Testis (tissue), 3 donors: ENCODE data around the gene MPPED1. TPM values are rescaled to one million over a fixed set of nuclear protein-coding genes. Genes with fewer than 3 reads are reported as not detected.

Experiments used
- DNase-seq: peaks from one replicate; pipeline ENCODE4 v3.0.0-alpha.2; 2019
- H3K27ac ChIP-seq, 2 donors: fragments of 200-600 bp; sonication (generic); one replicate each; pipeline ENCODE4 v1.5.1; 2019
- H3K27me3 ChIP-seq: fragments of 200-600 bp; sonication (generic); one replicate; pipeline ENCODE4 v1.5.1; 2019
- H3K36me3 ChIP-seq: fragments of 200-600 bp; sonication (generic); one replicate; pipeline ENCODE4 v1.5.1; 2017; ENCODE audit warnings: low read depth; ENCODE audit errors: missing control alignments
- H3K4me1 ChIP-seq: fragments of 200-600 bp; sonication (generic); one replicate; pipeline ENCODE4 v1.5.1; 2019
- H3K4me3 ChIP-seq, 2 donors: fragments of 200-600 bp; sonication (generic); one replicate each; pipeline ENCODE4 v1.5.1; 2017 to 2019
- H3K9me3 ChIP-seq: fragments of 200-600 bp; sonication (generic); one replicate; pipeline ENCODE4 v1.5.1; 2017
- CTCF ChIP-seq, 3 experiments: fragments of 450-650 bp in 2 of 3; fragments of 200-600 bp in 1 of 3; sonication (generic) in 1 of 3; IDR thresholded peaks; one replicate each; pipeline ENCODE4 v1.5.1; 2016 to 2019; ENCODE audit warnings: antibody characterized with exemption in 3 of 3, mild to moderate bottlenecking in 2 of 3, moderate library complexity in 1 of 3
- POLR2A ChIP-seq: fragments of 450-650 bp; IDR thresholded peaks from one replicate; pipeline ENCODE4 v1.6.1; 2017; ENCODE audit warnings: antibody characterized with exemption, mild to moderate bottlenecking, moderate library complexity
- WGBS, 2 donors: methylation state at CpG; one replicate each; pipeline ENCODE4 v1.1.5; 2018; 5-methylcytosine and 5-hydroxymethylcytosine counted together
- intact Hi-C: fragments of 100-400 bp; cut with DNase I; formaldehyde crosslinking; loops from one replicate; pipeline ENCODE4 v1.15.1; 2023; ENCODE audit warnings: low total_unique reads
- polyA plus RNA-seq: library from polyadenylated mRNA; stranded (reverse); fragments of 350-450 nt; fragmentation: Illumina TruSeq; extraction: RNeasy Lipid Tissue Mini Kit (QIAGEN cat#74804); gene quantifications from one replicate; pipeline ENCODE4 v1.2.3, GENCODE V29; 2014; ENCODE audit warnings: low read depth, low replicate concordance; ENCODE audit not compliant: insufficient read depth
- total RNA-seq, 2 donors: library from RNA; depleted of rRNA; stranded (reverse); fragments of >200 nt; gene quantifications; one replicate each; pipeline ENCODE4 v1.2.3, GENCODE V29; 2016

Gene MPPED1
- total and polyA plus RNA-seq, 3 donors from 2014 or later = 1.3 to 5.9 (median 4.1) TPM

GRCh38 chr22:43434928-43435311, 23.1 kb downstream of the MPPED1 start:
- WGBS, 2 donors = 60 to 83% methylated on average over 25 to 26 of the region's 26 CpGs
- intact Hi-C loops = no loop called here
- Histone ChIP-seq H3K4me1 (no peaks in the 10 kb centered on the region), H3K9me3 (no peaks in the 10 kb centered on the region), H3K36me3 (no peaks in the 10 kb centered on the region), H3K4me3 (no peak overlapping the region), H3K27me3 (no peaks in the 10 kb centered on the region), H3K27ac (no peak overlapping the region)
- no peak for TF ChIP-seq POLR2A
- DNase-seq = no peak

- no peaks in the 10 kb centered on the region for H3K27me3 ChIP-seq
- TF ChIP-seq POLR2A (no peak), CTCF (IDR thresholded peaks at IDR 0.05) (no peak)
- H3K4me3 ChIP-seq = no peak overlapping the region
- DNase-seq = no peak
- no peaks in the 10 kb centered on the region for H3K4me1 ChIP-seq
- 73 to 79% methylated on average over 15 to 26 of the region's 26 CpGs for WGBS, 2 donors
- H3K36me3 ChIP-seq = no peaks in the 10 kb centered on the region
- H3K9me3 ChIP-seq = no peaks in the 10 kb centered on the region
- no peak overlapping the region for H3K27ac ChIP-seq
- intact Hi-C loops = no loop called here
These were observed 24.3 kb downstream of the MPPED1 start for GRCh38 chr22:43435851-43436811.

DNA sequence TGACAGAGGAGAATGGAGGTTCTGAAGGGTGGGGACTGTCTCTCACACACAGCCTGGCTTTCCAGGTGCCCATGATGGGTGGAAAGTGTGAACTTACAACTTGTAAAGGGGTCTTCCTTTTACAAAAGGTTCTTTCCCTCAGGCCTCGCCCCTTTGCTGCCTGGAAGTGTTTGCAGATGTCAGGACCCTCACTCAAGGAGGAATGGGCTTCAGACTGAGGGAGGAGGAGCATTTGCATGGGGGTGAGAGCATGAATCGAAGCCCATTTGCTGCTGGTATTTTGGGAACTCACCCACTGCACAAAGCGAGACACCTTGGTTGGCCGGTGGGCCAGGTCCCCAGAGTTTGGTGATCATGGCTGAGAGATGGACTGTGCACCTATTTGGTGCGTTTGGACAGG, 25.1 kb downstream of the MPPED1 start:
- 83 to 92% methylated on average over 5 of the region's 5 CpGs for WGBS, 2 donors
- no peak overlapping the region for H3K27ac ChIP-seq

GRCh38 chr22:43437871-43438475, 26.2 kb downstream of the MPPED1 start:
- Histone ChIP-seq H3K4me3 (no peak overlapping the region), H3K4me1 (no peaks in the 10 kb centered on the region), H3K27ac (no peak overlapping the region), H3K9me3 (no peaks in the 10 kb centered on the region), H3K36me3 (no peaks in the 10 kb centered on the region), H3K27me3 (no peaks in the 10 kb centered on the region)
- intact Hi-C loops = no loop called here
- no peak for TF ChIP-seq CTCF (IDR thresholded peaks at IDR 0.05)
- WGBS, 2 donors = 88 to 93% methylated on average over 15 of the region's 15 CpGs
- DNase-seq = no peak

More for the DNA sequence above, 25.1 kb downstream of the MPPED1 start:
- TF ChIP-seq POLR2A (no peak), CTCF (IDR thresholded peaks at IDR 0.05) (no peak)
- Histone ChIP-seq H3K9me3 (no peaks in the 10 kb centered on the region), H3K4me3 (no peak overlapping the region), H3K27me3 (no peaks in the 10 kb centered on the region), H3K36me3 (no peaks in the 10 kb centered on the region), H3K4me1 (no peaks in the 10 kb centered on the region)
- DNase-seq = no peak
- intact Hi-C loops = no loop called here

DNA sequence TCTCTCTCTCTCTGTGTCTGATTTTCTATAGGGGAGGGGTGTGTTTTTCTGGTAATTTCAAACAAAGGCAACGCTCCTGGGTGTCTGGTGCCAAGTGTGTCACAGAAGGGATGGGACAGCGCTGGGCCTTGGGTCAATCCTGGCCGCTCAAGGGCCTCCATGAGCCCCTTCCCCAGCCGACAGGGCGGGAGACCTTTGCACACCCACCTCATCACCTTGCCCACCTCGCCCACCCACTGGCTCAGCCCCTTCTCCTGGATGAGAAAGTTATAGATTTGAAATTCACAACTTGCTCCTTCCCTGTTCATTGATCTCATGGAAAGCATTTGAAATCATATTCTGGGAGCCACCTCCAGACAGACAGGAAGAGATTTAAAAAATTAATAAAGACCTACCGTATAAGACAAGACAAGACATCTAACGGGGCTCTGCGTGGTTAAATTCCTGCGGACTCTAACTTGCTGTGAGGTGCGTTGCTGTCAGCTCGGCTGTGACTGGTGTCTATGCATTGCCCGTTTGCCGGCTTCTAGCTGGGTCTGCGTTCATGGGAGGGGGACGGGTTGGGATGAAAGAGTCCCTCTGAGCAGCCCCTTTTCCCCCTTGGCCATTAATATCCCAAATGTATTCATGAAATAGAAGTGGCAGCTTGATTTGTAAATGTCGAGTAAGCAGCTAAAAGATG, 27.0 kb downstream of the MPPED1 start:
- Histone ChIP-seq H3K4me3 (no peak overlapping the region), H3K4me1 (no peaks in the 10 kb centered on the region), H3K27me3 (no peaks in the 10 kb centered on the region), H3K36me3 (no peaks in the 10 kb centered on the region), H3K27ac (no peak overlapping the region), H3K9me3 (no peaks in the 10 kb centered on the region)
- no peak for DNase-seq
- no peak for TF ChIP-seq POLR2A
- no peak for TF ChIP-seq CTCF (IDR thresholded peaks at IDR 0.05)
- intact Hi-C loops = no loop called here
- 90 to 91% methylated on average over 17 of the region's 17 CpGs for WGBS, 2 donors
